ENCODE results near the gene COG3.

DNA sequence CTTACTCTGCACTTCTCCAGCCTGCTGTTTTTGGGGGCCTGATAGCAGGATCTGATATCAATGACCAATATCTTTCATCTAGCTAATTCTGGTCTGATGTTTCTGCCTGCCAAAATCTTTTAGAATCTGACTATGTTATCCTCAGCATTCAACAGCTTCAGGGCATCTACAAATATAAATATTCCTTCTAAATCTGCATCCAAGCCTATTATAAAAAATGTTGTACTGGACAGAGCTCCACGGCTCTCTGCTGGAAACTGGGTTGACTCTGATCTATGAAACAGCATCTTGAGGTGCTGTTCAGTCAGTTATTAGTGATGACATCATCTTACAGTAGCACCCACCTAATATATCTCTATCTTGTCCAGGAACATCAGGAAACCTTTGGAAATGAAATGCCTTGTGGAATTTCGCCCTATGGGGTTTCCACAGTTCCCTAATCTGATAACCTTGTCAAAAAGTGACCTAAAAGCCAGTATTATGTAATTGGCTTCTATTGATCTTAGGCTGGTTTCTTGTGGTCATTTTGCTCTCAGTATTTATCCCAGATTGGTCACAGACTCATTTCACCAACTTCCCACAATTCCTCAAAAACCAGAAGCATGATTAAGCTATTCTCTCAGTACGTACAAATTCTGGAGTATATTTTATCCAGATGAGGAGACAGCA is 117.8 kb downstream of the COG3 start:
- TF ChIP-seq, protein P1, sequence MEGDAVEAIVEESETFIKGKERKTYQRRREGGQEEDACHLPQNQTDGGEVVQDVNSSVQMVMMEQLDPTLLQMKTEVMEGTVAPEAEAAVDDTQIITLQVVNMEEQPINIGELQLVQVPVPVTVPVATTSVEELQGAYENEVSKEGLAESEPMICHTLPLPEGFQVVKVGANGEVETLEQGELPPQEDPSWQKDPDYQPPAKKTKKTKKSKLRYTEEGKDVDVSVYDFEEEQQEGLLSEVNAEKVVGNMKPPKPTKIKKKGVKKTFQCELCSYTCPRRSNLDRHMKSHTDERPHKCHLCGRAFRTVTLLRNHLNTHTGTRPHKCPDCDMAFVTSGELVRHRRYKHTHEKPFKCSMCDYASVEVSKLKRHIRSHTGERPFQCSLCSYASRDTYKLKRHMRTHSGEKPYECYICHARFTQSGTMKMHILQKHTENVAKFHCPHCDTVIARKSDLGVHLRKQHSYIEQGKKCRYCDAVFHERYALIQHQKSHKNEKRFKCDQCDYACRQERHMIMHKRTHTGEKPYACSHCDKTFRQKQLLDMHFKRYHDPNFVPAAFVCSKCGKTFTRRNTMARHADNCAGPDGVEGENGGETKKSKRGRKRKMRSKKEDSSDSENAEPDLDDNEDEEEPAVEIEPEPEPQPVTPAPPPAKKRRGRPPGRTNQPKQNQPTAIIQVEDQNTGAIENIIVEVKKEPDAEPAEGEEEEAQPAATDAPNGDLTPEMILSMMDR (IDR thresholded peaks at IDR 0.05 in 4 of 5, conservative IDR thresholded peaks at IDR 0.05 in 1 of 5), result no peak
- TF ChIP-seq POLR2A (IDR thresholded peaks at IDR 0.05), result no peak

All from gastrocnemius medialis (tissue), 4 donors.